CD4-positive, CD25-positive, alpha-beta regulatory T cell (primary cell): Measurements from ENCODE around the gene TBL1Y. TPM values are rescaled to one million over a fixed set of nuclear protein-coding genes. Genes with fewer than 3 reads are reported as not detected.
"Not testable (repeated sequence)": the region's sequence is repeated elsewhere in the genome, so short reads cannot be mapped to it uniquely, and the experiment has no call there.

ENCODE experiments used
- ATAC-seq, 2 donors: fragments of 150-1000 bp; cut with Tn5 transposase; one replicate each; pipeline ENCODE4 v1.10.0; 2021; ENCODE audit warnings: low read depth in 2 of 2, moderate number of reproducible peaks in 2 of 2, moderate library complexity in 1 of 2
- DNase-seq, 3 donors: peaks; one replicate each; pipeline versions ENCODE4 v3.0.0 to v3.0.0-alpha.2; 2012 to 2022; ENCODE audit warnings: mixed read lengths in 1 of 3
- H3K27ac ChIP-seq: one replicate; pipeline ENCODE4 v1.7.0; 2013; ENCODE audit warnings: mild to moderate bottlenecking, low read length; ENCODE audit not compliant: insufficient read depth, poor library complexity, severe bottlenecking
- H3K27me3 ChIP-seq: one replicate; pipeline ENCODE4 v1.7.0; 2013; ENCODE audit warnings: low read length; ENCODE audit not compliant: control insufficient read depth, insufficient read depth
- H3K36me3 ChIP-seq: one replicate; pipeline ENCODE4 v1.7.0; 2013; ENCODE audit warnings: mild to moderate bottlenecking, low read length, moderate library complexity; ENCODE audit not compliant: control insufficient read depth, insufficient read depth
- H3K4me1 ChIP-seq: 2 replicates; pipeline ENCODE4 v1.7.0; 2013; ENCODE audit warnings: mild to moderate bottlenecking, low read length; ENCODE audit not compliant: insufficient read depth, control insufficient read depth, poor library complexity, severe bottlenecking
- H3K4me3 ChIP-seq: one replicate; pipeline ENCODE4 v1.7.0; 2013; ENCODE audit warnings: low read depth, mild to moderate bottlenecking, low read length, moderate library complexity
- H3K9me3 ChIP-seq, 2 experiments: 1 replicate in 1 of 2; 2 replicates in 1 of 2; pipeline ENCODE4 v1.7.0; 2013; ENCODE audit warnings: low read length in 2 of 2, mild to moderate bottlenecking in 1 of 2, moderate library complexity in 1 of 2; ENCODE audit not compliant: control insufficient read depth in 2 of 2
- H3K27ac Mint-ChIP-seq, 3 donors: one replicate each; pipeline ENCODE4 v1.8.0; 2020 to 2022; ENCODE audit warnings: mild to moderate bottlenecking in 3 of 3, mixed read lengths in 3 of 3, moderate library complexity in 2 of 3
- H3K27me3 Mint-ChIP-seq: one replicate; pipeline ENCODE4 v1.8.0; 2022; ENCODE audit warnings: mild to moderate bottlenecking, mixed read lengths
- H3K36me3 Mint-ChIP-seq: one replicate; pipeline ENCODE4 v1.8.0; 2020; ENCODE audit warnings: mixed read lengths
- H3K4me1 Mint-ChIP-seq, 4 donors: one replicate each; pipeline ENCODE4 v1.8.0; 2020 to 2022; ENCODE audit warnings: mixed read lengths in 4 of 4, mild to moderate bottlenecking in 1 of 4
- H3K4me3 Mint-ChIP-seq, 4 donors: one replicate each; pipeline ENCODE4 v1.8.0; 2020 to 2022; ENCODE audit warnings: mild to moderate bottlenecking in 4 of 4, mixed read lengths in 4 of 4, moderate library complexity in 3 of 4
- H3K9me3 Mint-ChIP-seq, 7 donors: one replicate each; pipeline ENCODE4 v1.8.0; 2020 to 2022; ENCODE audit warnings: mixed read lengths in 7 of 7, mild to moderate bottlenecking in 3 of 7, moderate library complexity in 2 of 7
- polyA plus RNA-seq, 4 donors: library from polyadenylated mRNA; unstranded; fragments of 300-500 nt; fragmentation: Illumina TruSeq; gene quantifications; one replicate each; pipeline ENCODE4 v1.2.3, GENCODE V29; 2021
- total RNA-seq: library from RNA; stranded (reverse); gene quantifications from one replicate; pipeline ENCODE4 v1.2.3, GENCODE V29; 2022

Gene TBL1Y
- not detected for total RNA-seq
- not detected for polyA plus RNA-seq

DNA sequence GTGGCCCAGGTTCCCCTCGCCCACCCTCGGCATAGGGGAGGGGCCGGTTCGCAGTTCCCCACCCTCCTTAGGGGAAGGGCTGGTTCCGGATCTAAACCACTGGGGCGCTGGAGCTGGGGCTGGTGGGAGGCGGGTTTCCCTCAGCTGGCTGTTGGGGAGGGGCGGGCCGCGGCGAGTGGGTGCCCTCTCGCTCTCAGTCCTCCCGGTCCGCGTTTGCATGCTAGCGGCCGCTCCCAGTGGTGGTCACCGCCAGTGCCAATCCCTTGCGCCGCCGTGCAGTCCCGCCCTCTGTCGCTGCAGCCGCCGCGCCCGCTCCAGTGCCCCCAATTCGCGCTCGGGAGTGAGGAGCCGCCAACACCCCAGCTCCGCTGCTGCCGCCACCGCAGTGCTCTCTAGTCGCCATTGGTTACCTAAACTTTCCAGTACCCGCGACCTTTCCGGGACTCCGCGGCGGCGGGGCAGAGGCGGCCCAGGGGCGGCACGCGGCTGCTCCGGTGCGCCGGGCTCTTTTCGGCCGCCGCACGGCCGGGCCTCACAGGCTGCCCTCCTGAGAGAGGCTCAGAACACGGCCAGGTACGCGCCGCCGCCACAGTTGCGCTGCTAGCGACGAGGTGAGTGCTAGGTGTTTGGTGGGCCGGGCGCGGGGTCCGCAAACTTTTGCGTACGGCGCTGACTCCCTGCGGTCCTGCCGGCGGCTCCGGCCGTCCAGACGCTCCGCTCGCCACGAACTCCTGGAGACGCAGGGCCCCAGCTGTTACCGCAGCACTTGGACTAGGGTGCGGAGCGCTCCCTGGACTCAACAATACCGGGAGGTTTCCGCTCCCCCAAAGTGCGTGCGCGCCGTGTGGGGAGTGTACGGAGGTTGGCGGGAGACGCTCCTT, at the start of gene TBL1Y:
TSS of gene TBL1Y (plus strand) at position 326 of the 881 bp plus-strand sequence. CDS start 114,388 bp downstream, outside the sequence.
- Mint-ChIP-seq H3K27me3 (peaks cover 24% of the 10 kb centered on the region), H3K9me3 (no peaks in the 10 kb centered on the region), H3K27ac (no peak within 1 kb of the TSS), H3K36me3 (no peaks in the 10 kb centered on the region), H3K4me3 (no peak within 1 kb of the TSS), H3K4me1 (no peaks in the 10 kb centered on the region)
- no peaks in the 10 kb centered on the region for H3K4me1 ChIP-seq
- H3K9me3 ChIP-seq, result no peaks in the 10 kb centered on the region
- no peak within 1 kb of the TSS for H3K4me3 ChIP-seq
- no peaks in the 10 kb centered on the region for H3K36me3 ChIP-seq
- no peaks in the 10 kb centered on the region for H3K27me3 ChIP-seq
- DNase-seq (no peak), ATAC-seq (no peak)
- no peak within 1 kb of the TSS for H3K27ac ChIP-seq

- Histone ChIP-seq H3K27me3 (no peaks in the 10 kb centered on the region), H3K4me1 (no peaks in the 10 kb centered on the region), H3K36me3 (no peaks in the 10 kb centered on the region), H3K4me3 (no peak overlapping the region), H3K27ac (no peak overlapping the region), H3K9me3 (no peaks in the 10 kb centered on the region)
- H3K27me3 Mint-ChIP-seq, result no peaks in the 10 kb centered on the region
- no peak for ATAC-seq
- H3K9me3 Mint-ChIP-seq, result no peaks in the 10 kb centered on the region
- no peak overlapping the region for H3K27ac Mint-ChIP-seq
- H3K4me3 Mint-ChIP-seq, result no peak overlapping the region
- DNase-seq, result no peak
- no peaks in the 10 kb centered on the region for H3K4me1 Mint-ChIP-seq
- no peaks in the 10 kb centered on the region for H3K36me3 Mint-ChIP-seq
Measured at GRCh38 chrY:6894496-6894895, 16.0 kb upstream of the TBL1Y start.

GRCh38 chrY:6895236-6895635, 15.3 kb upstream of the TBL1Y start:
- DNase-seq, result no peak
- ATAC-seq, result no peak
- H3K27me3 ChIP-seq, result no peaks in the 10 kb centered on the region

GRCh38 chrY:6902116-6902515, 8.4 kb upstream of the TBL1Y start:
- DNase-seq, H3K27ac ChIP-seq, H3K4me3 Mint-ChIP-seq, H3K4me1 Mint-ChIP-seq, H3K27ac Mint-ChIP-seq, H3K9me3 Mint-ChIP-seq, ATAC-seq, H3K9me3 ChIP-seq, H3K36me3 Mint-ChIP-seq, H3K27me3 ChIP-seq, H3K36me3 ChIP-seq, H3K27me3 Mint-ChIP-seq, H3K4me1 ChIP-seq, H3K4me3 ChIP-seq: not testable (repeated sequence)

More at GRCh38 chrY:6895236-6895635, 15.3 kb upstream of the TBL1Y start:
- H3K4me1 Mint-ChIP-seq, result no peaks in the 10 kb centered on the region
- Histone ChIP-seq H3K27ac (no peak overlapping the region), H3K9me3 (no peaks in the 10 kb centered on the region), H3K4me1 (no peaks in the 10 kb centered on the region), H3K4me3 (no peak overlapping the region), H3K36me3 (no peaks in the 10 kb centered on the region)
- no peaks in the 10 kb centered on the region for H3K36me3 Mint-ChIP-seq
- H3K27me3 Mint-ChIP-seq, result no peaks in the 10 kb centered on the region
- H3K9me3 Mint-ChIP-seq, result no peaks in the 10 kb centered on the region
- H3K27ac Mint-ChIP-seq, result no peak overlapping the region
- no peak overlapping the region for H3K4me3 Mint-ChIP-seq

DNA sequence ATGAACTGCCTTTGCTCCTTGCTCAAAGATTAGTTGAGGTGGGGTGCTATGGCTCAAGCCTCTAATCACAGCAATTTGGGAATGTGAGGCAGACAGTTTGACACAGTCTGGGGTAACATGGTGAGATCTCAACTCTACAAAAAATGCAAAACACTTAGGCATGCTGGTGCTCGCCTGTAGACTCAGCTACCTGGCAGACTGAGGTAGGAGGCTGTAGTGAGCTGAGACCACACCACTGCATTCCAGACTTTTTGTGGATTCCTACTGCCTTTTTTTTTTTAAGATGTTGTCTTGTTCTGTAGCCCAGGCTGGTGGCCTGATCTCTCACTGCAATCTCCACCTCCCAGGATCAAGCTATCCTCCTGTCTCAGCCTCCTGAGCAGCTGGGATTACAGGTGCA, 2.9 kb upstream of the TBL1Y start:
- ATAC-seq, result no peak

GRCh38 chrY:6908021-6908420, 2.5 kb upstream of the TBL1Y start:
- not testable (repeated sequence) for H3K4me1 Mint-ChIP-seq, H3K36me3 Mint-ChIP-seq, H3K27ac Mint-ChIP-seq, H3K27ac ChIP-seq, H3K4me1 ChIP-seq, H3K4me3 Mint-ChIP-seq, H3K27me3 ChIP-seq, H3K36me3 ChIP-seq, DNase-seq, ATAC-seq, H3K9me3 ChIP-seq, H3K4me3 ChIP-seq, H3K9me3 Mint-ChIP-seq
- peaks cover 20% of the 10 kb centered on the region for H3K27me3 Mint-ChIP-seq

More for the DNA sequence above, 2.9 kb upstream of the TBL1Y start:
- Mint-ChIP-seq H3K4me3 (no peak overlapping the region), H3K36me3 (no peaks in the 10 kb centered on the region), H3K4me1 (no peaks in the 10 kb centered on the region), H3K27ac (no peak overlapping the region), H3K27me3 (peaks cover 16% of the 10 kb centered on the region), H3K9me3 (no peaks in the 10 kb centered on the region)
- DNase-seq, result no peak
- Histone ChIP-seq H3K27ac (no peak overlapping the region), H3K9me3 (no peaks in the 10 kb centered on the region), H3K4me1 (no peaks in the 10 kb centered on the region), H3K4me3 (no peak overlapping the region), H3K36me3 (no peaks in the 10 kb centered on the region), H3K27me3 (no peaks in the 10 kb centered on the region)

DNA sequence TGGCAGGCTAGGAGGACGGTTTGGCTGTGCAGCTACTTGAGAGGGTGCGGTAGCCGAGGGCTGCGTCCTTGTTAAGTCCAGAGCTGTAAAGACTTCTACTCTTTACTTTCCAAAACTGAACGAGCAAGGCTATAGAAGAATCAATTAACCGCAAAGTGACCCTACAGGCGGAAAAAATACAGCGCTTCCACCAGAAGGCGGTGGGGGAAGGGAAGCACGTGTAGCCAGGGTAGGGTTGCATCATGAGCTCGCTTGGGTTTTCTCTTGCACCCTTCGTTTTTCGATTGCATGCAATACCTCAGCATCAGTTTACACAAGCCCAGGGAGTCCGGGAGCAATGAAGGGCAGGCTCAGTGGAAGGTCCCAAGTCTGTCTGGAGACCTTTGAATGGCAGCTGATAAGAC, 1.4 kb upstream of the TBL1Y start:
- H3K4me3 ChIP-seq, result no peak overlapping the region
- no peaks in the 10 kb centered on the region for H3K36me3 ChIP-seq
- no peaks in the 10 kb centered on the region for H3K4me1 Mint-ChIP-seq
- no peaks in the 10 kb centered on the region for H3K36me3 Mint-ChIP-seq
- DNase-seq, result no peak
- ATAC-seq, result no peak
- no peak overlapping the region for H3K4me3 Mint-ChIP-seq
- no peaks in the 10 kb centered on the region for H3K4me1 ChIP-seq
- H3K27ac Mint-ChIP-seq, result no peak overlapping the region
- H3K9me3 ChIP-seq, result no peaks in the 10 kb centered on the region
- no peaks in the 10 kb centered on the region for H3K27me3 ChIP-seq
- peaks cover 24% of the 10 kb centered on the region for H3K27me3 Mint-ChIP-seq
- no peak overlapping the region for H3K27ac ChIP-seq
- no peaks in the 10 kb centered on the region for H3K9me3 Mint-ChIP-seq

DNA sequence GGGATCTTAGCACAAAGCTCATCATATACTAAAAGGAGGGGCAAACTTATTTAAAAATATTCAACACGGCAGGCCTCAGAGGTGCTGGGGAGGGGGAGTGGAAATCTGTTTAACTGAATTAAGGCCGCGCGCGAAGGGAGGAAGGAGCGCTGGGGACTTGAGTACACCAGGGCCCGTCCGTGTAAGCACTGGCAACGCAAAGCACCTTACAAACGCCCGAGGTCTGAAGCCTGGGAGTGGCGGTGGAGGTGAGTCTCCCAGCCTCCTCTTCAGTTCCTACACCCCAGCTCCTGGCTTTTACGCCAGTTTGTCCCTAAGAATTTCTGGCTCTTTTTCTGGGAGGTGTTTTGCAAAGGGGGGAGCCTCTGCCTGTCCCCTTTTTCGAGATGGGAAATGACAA, 641 bp upstream of the TBL1Y start:
- H3K27ac Mint-ChIP-seq, result no peak overlapping the region
- H3K36me3 ChIP-seq, result no peaks in the 10 kb centered on the region
- H3K4me1 Mint-ChIP-seq, result no peaks in the 10 kb centered on the region
- DNase-seq, result no peak
- H3K4me3 Mint-ChIP-seq, result no peak overlapping the region
- no peak overlapping the region for H3K27ac ChIP-seq
- no peaks in the 10 kb centered on the region for H3K9me3 Mint-ChIP-seq
- no peak for ATAC-seq
- H3K27me3 Mint-ChIP-seq, result peaks cover 24% of the 10 kb centered on the region
- H3K4me1 ChIP-seq, result no peaks in the 10 kb centered on the region
- H3K27me3 ChIP-seq, result no peaks in the 10 kb centered on the region
- no peaks in the 10 kb centered on the region for H3K36me3 Mint-ChIP-seq
- no peaks in the 10 kb centered on the region for H3K9me3 ChIP-seq
- no peak overlapping the region for H3K4me3 ChIP-seq
